ENCODE results near the gene SH2D7.

The SH2D7 gene

GRCh38 chr15:78073046-78073787 lies 19.1 kb upstream of the SH2D7 start:
- TF ChIP-seq CTCF (IDR thresholded peaks at IDR 0.05; ENCODE audit: extremely low read depth, missing control alignments) = no peak
- DNase-seq (ENCODE audit: low spot score) = no peak

GRCh38 chr15:78075490-78076230 lies 16.7 kb upstream of the SH2D7 start:
- TF ChIP-seq CTCF (IDR thresholded peaks at IDR 0.05; ENCODE audit: extremely low read depth, missing control alignments) = no peak
- DNase-seq (ENCODE audit: low spot score) = no peak

GRCh38 chr15:78076231-78077052 lies 15.9 kb upstream of the SH2D7 start:
- no peak for DNase-seq (ENCODE audit: low spot score)
- no peak for TF ChIP-seq CTCF (IDR thresholded peaks at IDR 0.05; ENCODE audit: extremely low read depth, missing control alignments)

- no peak for TF ChIP-seq CTCF (IDR thresholded peaks at IDR 0.05; ENCODE audit: extremely low read depth, missing control alignments)
- peak; percentile 87 for DNase-seq (ENCODE audit: low spot score)
These were observed 15.1 kb upstream of the SH2D7 start, which contains the start of gene TBC1D2B for GRCh38 chr15:78077053-78077870. Gene TBC1D2B, minus strand, starts transcription at chr15:78077711. Its CDS starts 59 bp downstream, at chr15:78077652.

- no peak for DNase-seq (ENCODE audit: low spot score)
- TF ChIP-seq CTCF (IDR thresholded peaks at IDR 0.05; ENCODE audit: extremely low read depth, missing control alignments) = no peak
These were observed 14.5 kb upstream of the SH2D7 start for GRCh38 chr15:78077871-78078210.

GRCh38 chr15:78079298-78080087 lies 12.9 kb upstream of the SH2D7 start:
- TF ChIP-seq CTCF (IDR thresholded peaks at IDR 0.05; ENCODE audit: extremely low read depth, missing control alignments) = no peak
- DNase-seq (ENCODE audit: low spot score) = no peak

All from GM20000 (cell line).